CD4-positive, alpha-beta T cell treated with Interleukin-17A for 1 hour (primary cell): ENCODE data around the gene LOXHD1.

Source experiments
- DNase-seq: peaks from one replicate; pipeline ENCODE4 v3.0.0-alpha.2; 2020

LOXHD1 gene

GRCh38 chr18:46436621-46437020 is 220.4 kb downstream of the LOXHD1 start:
- no peak for DNase-seq

- no peak for DNase-seq
Observed at GRCh38 chr18:46435031-46435430, 222.0 kb downstream of the LOXHD1 start.

DNA sequence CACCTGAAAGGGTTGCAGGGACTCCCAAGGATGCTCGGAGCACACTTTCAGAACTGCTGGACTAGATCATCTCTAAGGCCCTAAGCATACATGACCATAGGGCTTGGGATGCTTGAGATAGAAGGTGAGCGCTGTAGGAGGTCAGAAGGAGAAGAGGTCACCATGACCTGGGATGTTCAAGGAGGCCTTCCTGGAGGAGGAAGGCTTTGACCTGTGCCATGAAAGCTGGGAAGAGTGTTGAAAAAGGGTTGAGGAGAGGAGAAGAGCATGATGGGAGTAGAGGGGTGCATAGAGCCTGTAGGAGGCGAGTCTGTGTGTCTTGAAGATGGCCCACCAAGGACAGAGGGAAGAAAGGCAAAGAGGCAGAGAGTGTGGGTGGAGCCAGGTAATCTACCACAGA is 222.4 kb downstream of the LOXHD1 start:
- no peak for DNase-seq

DNA sequence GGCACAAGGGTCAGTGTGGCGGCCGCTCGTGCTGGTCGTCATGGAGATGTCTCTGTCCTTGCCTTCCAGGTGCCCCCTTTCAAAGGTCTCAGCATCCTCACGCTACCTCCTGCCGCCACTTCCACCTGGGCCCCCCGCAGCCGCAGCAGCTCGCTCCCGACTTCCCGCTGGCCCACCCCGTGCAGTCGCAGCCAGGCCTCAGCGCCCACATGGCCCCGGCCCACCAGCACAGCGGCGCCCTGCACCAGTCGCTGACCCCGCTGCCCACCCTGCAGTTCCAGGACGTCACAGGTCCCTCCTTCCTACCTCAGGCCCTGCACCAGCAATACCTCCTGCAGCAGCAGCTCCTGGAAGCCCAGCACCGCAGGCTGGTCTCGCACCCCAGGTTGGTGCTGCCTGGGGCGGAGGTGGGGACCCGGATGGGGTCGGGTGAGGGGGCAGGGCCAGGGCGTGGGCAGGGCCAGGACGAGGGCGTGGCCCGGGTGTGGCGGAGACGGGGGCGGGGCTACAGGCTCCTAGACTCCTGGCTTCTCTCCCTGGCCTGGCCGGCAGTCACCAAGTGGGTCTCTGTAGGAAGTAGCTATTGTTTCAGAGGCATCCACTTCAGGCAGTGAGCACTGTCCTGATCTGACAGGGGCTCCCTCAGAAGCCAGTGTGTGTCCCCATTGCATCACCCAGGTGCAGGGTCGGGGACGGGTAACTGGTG is 223.7 kb downstream of the LOXHD1 start:
- no peak for DNase-seq

DNA sequence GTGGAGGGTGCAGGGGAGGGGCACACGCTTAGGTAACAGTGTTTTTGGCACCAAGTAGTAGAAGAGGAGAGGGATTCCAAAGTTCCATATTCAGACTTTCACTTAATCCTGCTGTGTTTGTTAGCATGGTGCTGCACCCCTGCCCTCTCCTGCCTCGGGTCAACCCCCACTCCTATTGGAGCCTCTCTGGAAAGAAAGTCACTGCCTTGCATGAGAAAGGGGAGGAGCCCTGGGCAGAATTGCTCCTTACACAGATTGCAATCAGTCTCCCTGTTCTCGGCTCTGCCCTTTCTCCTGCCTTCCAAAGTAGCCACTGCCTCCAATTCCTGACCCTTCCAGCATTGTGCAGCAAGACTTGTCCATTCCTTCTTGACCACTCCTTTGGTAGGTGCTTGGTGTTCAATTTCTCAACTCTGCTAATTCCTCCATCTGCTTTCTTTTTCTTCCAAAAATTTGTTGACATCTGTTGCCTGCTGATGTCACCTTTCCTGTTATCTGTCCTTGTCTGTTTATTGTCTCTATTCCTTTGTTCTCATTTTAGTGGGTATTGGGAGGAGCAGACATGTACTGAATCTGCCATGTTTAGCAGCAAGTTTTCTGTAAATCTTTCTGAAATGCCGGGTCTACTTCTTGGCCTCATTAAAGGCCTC is 225.4 kb downstream of the LOXHD1 start:
- DNase-seq = no peak

GRCh38 chr18:46429649-46430224 is 227.3 kb downstream of the LOXHD1 start:
- DNase-seq = no peak

- DNase-seq = no peak
Observed at GRCh38 chr18:46429130-46429529, 227.9 kb downstream of the LOXHD1 start.

DNA sequence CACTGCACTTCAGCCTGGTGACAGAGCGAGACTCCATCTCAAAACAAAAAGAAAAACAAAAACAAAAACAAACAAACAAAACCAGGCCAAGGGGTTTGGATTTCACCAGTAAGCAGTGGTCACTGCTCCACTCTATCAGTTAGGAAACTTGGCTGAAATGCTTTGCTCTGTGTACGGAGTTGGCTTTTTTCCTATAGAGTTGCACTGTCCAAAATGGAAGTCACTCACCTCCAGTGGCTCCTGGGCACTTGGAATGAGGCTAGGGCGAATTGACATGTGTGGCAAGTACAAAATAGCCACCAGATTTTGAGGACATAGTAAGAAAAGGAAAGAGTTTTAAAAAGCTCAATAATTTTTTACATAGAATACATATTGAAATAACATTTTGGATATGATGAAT is 228.7 kb downstream of the LOXHD1 start:
- no peak for DNase-seq

DNA sequence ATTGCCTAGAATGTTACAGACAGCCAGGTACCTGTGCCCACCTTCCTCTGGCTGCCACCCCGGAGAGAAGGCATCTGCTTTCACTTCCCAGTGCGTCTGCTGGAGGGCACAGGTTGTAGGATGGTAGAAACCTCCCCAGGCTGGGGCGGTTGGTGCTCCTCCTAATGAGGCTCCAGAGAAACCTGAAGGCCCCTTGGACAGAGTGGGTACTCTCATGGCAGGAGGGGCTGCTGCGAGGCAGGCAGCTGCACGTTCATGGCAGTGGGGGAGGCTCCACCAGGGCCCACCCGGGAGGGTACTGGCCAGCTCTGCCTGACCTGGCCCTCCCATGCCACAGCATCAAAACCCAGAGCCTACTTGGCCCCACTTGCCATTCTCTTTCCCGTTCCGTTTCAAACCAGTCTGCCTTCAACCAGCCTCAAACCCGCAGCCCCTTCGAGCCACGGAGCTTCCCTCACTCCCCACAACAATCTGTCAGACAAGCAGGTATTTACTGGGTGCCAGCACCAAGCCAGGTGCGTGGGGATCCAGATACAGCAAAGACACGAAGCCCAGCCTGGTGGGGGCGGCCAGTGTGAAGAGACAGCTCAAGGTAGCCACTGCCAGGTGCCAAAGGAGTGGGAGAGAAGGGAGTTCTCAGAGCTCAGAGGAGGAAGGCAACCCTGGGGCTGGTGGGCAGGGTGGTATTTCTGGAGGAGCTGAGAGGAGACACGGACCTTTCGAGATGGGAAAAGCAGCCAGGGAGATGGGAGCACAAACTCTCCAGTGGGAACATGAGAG is 229.6 kb downstream of the LOXHD1 start:
- no peak for DNase-seq
